Keratinocyte (primary cell): ENCODE results near the gene C20orf202. TPM values are rescaled to one million over a fixed set of nuclear protein-coding genes. Genes with fewer than 3 reads are reported as not detected.

ENCODE experiments used
- DNase-seq: peaks from one replicate; pipeline ENCODE4 v3.0.0-alpha.2; 2011; ENCODE audit warnings: low read depth, missing footprints, low spot score
- FAIRE-seq: peaks from 2 replicates; lab custom pipeline; 2011; peaks lifted over from hg19 to GRCh38; lab: Jason Lieb, UNC
- H2AFZ ChIP-seq: 2 replicates; pipeline ENCODE4 v1.6.0; 2012; ENCODE audit warnings: low read length, control low read depth, inconsistent platforms; ENCODE audit not compliant: control insufficient read depth
- H3K27ac ChIP-seq: 2 replicates; pipeline ENCODE4 v1.5.1; 2011; ENCODE audit warnings: low read length; ENCODE audit not compliant: control insufficient read depth, insufficient read depth
- H3K27me3 ChIP-seq: 3 replicates; pipeline ENCODE4 v1.6.0; 2011; ENCODE audit warnings: low read length; ENCODE audit not compliant: control insufficient read depth, insufficient read depth; ENCODE audit errors: extremely low read depth
- H3K36me3 ChIP-seq, 2 experiments: 2 replicates in 1 of 2; 3 replicates in 1 of 2; pipeline ENCODE4 v1.5.1; 2011; ENCODE audit warnings: low read length in 2 of 2, mild to moderate bottlenecking in 1 of 2; ENCODE audit not compliant: control insufficient read depth in 2 of 2, insufficient read depth in 2 of 2; ENCODE audit errors: extremely low read depth in 1 of 2
- H3K4me1 ChIP-seq: 3 replicates; pipeline ENCODE4 v1.5.1; 2011; ENCODE audit warnings: low read length; ENCODE audit not compliant: control insufficient read depth, insufficient read depth; ENCODE audit errors: extremely low read depth
- H3K4me2 ChIP-seq: 3 replicates; pipeline ENCODE4 v1.6.0; 2011; ENCODE audit warnings: low read depth, low read length; ENCODE audit not compliant: control insufficient read depth, insufficient read depth; ENCODE audit errors: extremely low read depth
- H3K4me3 ChIP-seq, 3 experiments: fragments of 200-600 bp in 1 of 3; sonication (generic) in 1 of 3; 2 replicates in 2 of 3; 3 replicates in 1 of 3; pipeline ENCODE4 v1.5.1; 2011 to 2016; ENCODE audit warnings: low read length in 3 of 3, mild to moderate bottlenecking in 3 of 3, control low read depth in 2 of 3, inconsistent platforms in 1 of 3, low read depth in 1 of 3, mixed read lengths in 1 of 3, mixed run types in 1 of 3, moderate library complexity in 1 of 3; ENCODE audit not compliant: control insufficient read depth in 2 of 3, insufficient read depth in 2 of 3; ENCODE audit errors: extremely low read depth in 1 of 3
- H3K79me2 ChIP-seq: 2 replicates; pipeline ENCODE4 v1.6.0; 2012; ENCODE audit warnings: low read length; ENCODE audit not compliant: control insufficient read depth, insufficient read depth
- H3K9ac ChIP-seq: 3 replicates; pipeline ENCODE4 v1.6.0; 2011; ENCODE audit warnings: low read length; ENCODE audit not compliant: control insufficient read depth, insufficient read depth; ENCODE audit errors: extremely low read depth
- H3K9me1 ChIP-seq: 3 replicates; pipeline ENCODE4 v1.6.0; 2011; ENCODE audit warnings: low read length; ENCODE audit not compliant: control insufficient read depth, insufficient read depth; ENCODE audit errors: extremely low read depth
- H3K9me3 ChIP-seq: 2 replicates; pipeline ENCODE4 v1.5.1; 2012; ENCODE audit warnings: low read depth, low read length; ENCODE audit not compliant: control insufficient read depth
- H4K20me1 ChIP-seq: 3 replicates; pipeline ENCODE4 v1.6.0; 2011; ENCODE audit warnings: low read length; ENCODE audit not compliant: control insufficient read depth, insufficient read depth; ENCODE audit errors: extremely low read depth
- EZH2 ChIP-seq: IDR thresholded peaks from one replicate; pipeline ENCODE4 v1.6.1; 2012; ENCODE audit warnings: inconsistent platforms, mild to moderate bottlenecking, low read length, moderate library complexity
- dilution Hi-C: fragments of 300-500 bp; cut with MboI; formaldehyde crosslinking; loops from one replicate; pipeline ENCODE4 v1.7.0; 2020; ENCODE audit warnings: low sequenced_read_pairs; ENCODE audit not compliant: extremely low pct_ligation_motif_present
- polyA plus RNA-seq, 5 experiments: library from polyadenylated mRNA; depleted of rRNA in 3 of 5; stranded (reverse) in 3 of 5; stranded (forward) in 1 of 5; unstranded in 1 of 5; fragments of >200 nt; gene quantifications; 1 replicate in 1 of 5; 2 replicates in 3 of 5; 3 replicates in 1 of 5; pipeline versions ENCODE4 v1.2.1 to v1.2.3, GENCODE V29; 2011 to 2012; ENCODE audit warnings: missing spikeins in 2 of 5, low read depth in 1 of 5, low replicate concordance in 1 of 5
- TF ChIP-seq, protein P1 (sequence below), 3 experiments: IDR thresholded peaks in 1 of 3; conservative IDR thresholded peaks in 1 of 3; optimal IDR thresholded peaks in 1 of 3; 2 replicates in 2 of 3; 3 replicates in 1 of 3; pipeline versions ENCODE3 to v1.5.1; 2011; ENCODE audit warnings: low read length in 3 of 3, mild to moderate bottlenecking in 3 of 3, moderate library complexity in 2 of 3, control low read depth in 1 of 3, inconsistent platforms in 1 of 3; ENCODE audit not compliant: insufficient read depth in 2 of 3; ENCODE audit errors: extremely low read depth in 1 of 3

Gene C20orf202
- polyA plus RNA-seq, 1 donor (not counting 4 experiments of a cell fraction or from before 2014, with no cell fraction given): not detected

DNA sequence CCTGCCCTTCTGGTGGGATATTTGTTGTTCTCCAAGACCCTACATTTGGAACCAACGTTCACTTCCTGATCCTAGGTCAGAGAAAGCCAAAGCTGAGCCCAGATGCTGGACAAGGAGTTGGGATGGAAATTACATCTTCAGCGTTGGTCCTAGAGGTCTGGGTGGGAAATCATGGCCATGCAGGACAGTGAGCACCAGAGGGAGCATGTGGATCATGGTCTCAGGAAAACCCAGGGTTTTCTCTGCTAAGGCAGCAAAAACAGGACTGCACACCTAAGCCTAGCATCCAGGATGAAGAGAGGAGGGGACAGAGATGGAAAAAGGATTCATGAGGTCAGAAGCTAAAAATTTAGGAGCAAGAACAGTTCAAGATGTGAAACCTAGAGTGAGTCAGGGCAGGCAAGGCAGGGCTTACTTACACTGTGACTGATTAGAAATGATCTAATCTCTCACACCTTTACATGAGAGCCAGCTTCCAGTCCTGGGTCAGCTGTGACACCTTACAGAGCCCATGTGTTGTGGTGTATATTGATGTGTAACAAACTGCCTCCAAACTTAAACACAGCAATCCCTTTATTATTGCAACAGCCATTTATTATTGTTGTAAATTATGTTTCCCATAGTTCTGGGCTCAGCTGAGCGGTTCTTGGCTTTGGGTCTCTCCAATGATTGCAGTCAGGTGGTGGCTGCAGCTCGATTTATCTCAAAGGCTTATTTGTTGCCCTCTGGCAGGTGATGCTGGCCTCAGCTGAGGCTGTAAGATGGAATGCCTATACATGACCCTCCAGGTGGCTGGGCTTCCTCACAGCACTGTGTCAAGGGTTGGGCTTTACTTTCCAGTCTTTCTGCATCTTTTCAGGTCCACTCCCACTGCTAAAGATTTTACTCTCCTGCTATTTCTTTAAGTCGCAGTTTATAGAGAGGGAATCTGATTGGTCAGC is 6.5 kb downstream of the C20orf202 start:
- Histone ChIP-seq H3K79me2 (no peaks in the 10 kb centered on the region), H3K9me3 (no peaks in the 10 kb centered on the region), H4K20me1 (no peaks in the 10 kb centered on the region), H3K9ac (no peak overlapping the region), H3K27ac (no peak overlapping the region), H3K36me3 (no peaks in the 10 kb centered on the region), H3K27me3 (peaks cover 17% of the 10 kb centered on the region), H2AFZ (no peak overlapping the region), H3K4me1 (no peaks in the 10 kb centered on the region), H3K4me3 (no peak overlapping the region), H3K4me2 (no peak overlapping the region), H3K9me1 (no peaks in the 10 kb centered on the region)
- DNase-seq: no peak
- dilution Hi-C loops: no loop called here
- TF ChIP-seq EZH2: no peak
- TF ChIP-seq, protein P1, sequence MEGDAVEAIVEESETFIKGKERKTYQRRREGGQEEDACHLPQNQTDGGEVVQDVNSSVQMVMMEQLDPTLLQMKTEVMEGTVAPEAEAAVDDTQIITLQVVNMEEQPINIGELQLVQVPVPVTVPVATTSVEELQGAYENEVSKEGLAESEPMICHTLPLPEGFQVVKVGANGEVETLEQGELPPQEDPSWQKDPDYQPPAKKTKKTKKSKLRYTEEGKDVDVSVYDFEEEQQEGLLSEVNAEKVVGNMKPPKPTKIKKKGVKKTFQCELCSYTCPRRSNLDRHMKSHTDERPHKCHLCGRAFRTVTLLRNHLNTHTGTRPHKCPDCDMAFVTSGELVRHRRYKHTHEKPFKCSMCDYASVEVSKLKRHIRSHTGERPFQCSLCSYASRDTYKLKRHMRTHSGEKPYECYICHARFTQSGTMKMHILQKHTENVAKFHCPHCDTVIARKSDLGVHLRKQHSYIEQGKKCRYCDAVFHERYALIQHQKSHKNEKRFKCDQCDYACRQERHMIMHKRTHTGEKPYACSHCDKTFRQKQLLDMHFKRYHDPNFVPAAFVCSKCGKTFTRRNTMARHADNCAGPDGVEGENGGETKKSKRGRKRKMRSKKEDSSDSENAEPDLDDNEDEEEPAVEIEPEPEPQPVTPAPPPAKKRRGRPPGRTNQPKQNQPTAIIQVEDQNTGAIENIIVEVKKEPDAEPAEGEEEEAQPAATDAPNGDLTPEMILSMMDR (optimal IDR thresholded peaks at IDR 0.05 in 1 of 3, IDR thresholded peaks at IDR 0.05 in 1 of 3, conservative IDR thresholded peaks at IDR 0.05 in 1 of 3; ENCODE audit: extremely low read depth in 1 of 3, insufficient read depth in 2 of 3, low read length in 3 of 3): peak; percentile 11 to 22 (median 17)
- FAIRE-seq: no peak

DNA sequence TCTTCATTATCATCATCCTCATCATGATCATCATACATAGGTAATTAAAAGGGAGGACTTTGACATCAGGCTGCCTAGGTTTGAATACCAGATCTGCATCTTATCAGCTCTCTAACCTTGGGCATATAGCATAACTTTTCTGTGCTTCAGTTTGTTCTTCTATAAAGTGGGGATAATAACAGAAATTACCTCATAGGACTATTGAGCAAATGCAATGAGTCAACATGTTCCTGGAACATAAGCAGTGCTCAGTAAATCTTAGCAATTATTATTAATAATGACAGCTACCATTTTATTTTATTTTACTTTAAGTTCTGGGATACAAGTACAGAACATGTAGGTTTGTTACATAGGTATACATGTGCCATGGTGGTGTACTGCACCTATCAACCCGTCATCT is 7.2 kb downstream of the C20orf202 start:
- H3K27me3 ChIP-seq: peaks cover 17% of the 10 kb centered on the region

More for the DNA sequence above, 7.2 kb downstream of the C20orf202 start:
- no peak for FAIRE-seq
- dilution Hi-C loops: no loop called here
- no peaks in the 10 kb centered on the region for H3K79me2 ChIP-seq
- DNase-seq: no peak
- no peaks in the 10 kb centered on the region for H3K36me3 ChIP-seq
- no peaks in the 10 kb centered on the region for H4K20me1 ChIP-seq
- no peak overlapping the region for H3K9ac ChIP-seq
- no peak overlapping the region for H3K4me2 ChIP-seq
- H3K9me3 ChIP-seq: no peaks in the 10 kb centered on the region
- no peaks in the 10 kb centered on the region for H3K4me1 ChIP-seq
- no peaks in the 10 kb centered on the region for H3K9me1 ChIP-seq
- H2AFZ ChIP-seq: no peak overlapping the region
- no peak overlapping the region for H3K4me3 ChIP-seq
- TF ChIP-seq EZH2: no peak
- TF ChIP-seq, protein P1 (optimal IDR thresholded peaks at IDR 0.05 in 1 of 3, IDR thresholded peaks at IDR 0.05 in 1 of 3, conservative IDR thresholded peaks at IDR 0.05 in 1 of 3; ENCODE audit: extremely low read depth in 1 of 3, insufficient read depth in 2 of 3, low read length in 3 of 3): no peak
- H3K27ac ChIP-seq: no peak overlapping the region
